HEK293 (cell line): ENCODE measurements around the gene B3GNT3.

Source experiments
- CTCF ChIA-PET: fragments of 350-600 bp; formaldehyde crosslinking; extraction: SDS; loops from one replicate; lab custom pipeline; 2021; ENCODE audit warnings: antibody characterized with exemption; lab: Yijun Ruan, JAX
- POLR2A ChIA-PET: fragments of 300-600 bp; formaldehyde crosslinking; extraction: SDS; loops from one replicate; lab custom pipeline; 2020; ENCODE audit warnings: antibody characterized with exemption, inconsistent platforms; lab: Yijun Ruan, JAX
- H3K27ac ChIP-seq: fragments of 200-500 bp; sonication (Bioruptor generic); 2 replicates; pipeline ENCODE4 v1.5.1; 2014; ENCODE audit warnings: low read depth, low read length, control low read depth, inconsistent platforms; ENCODE audit errors: extremely low read depth
- H3K36me3 ChIP-seq, 2 experiments: fragments of 200-500 bp in 1 of 2; sonication (Bioruptor generic) in 1 of 2; 1 replicate in 1 of 2; 2 replicates in 1 of 2; pipeline ENCODE4 v1.5.1; 2014 to 2017; ENCODE audit warnings: inconsistent platforms in 2 of 2, low read length in 2 of 2; ENCODE audit not compliant: control insufficient read depth in 2 of 2, insufficient read depth in 1 of 2
- H3K4me1 ChIP-seq: fragments of 200-500 bp; sonication (Bioruptor generic); 2 replicates; pipeline ENCODE4 v1.5.1; 2014; ENCODE audit warnings: mild to moderate bottlenecking, low read length, inconsistent platforms; ENCODE audit not compliant: control insufficient read depth, insufficient read depth
- H3K4me3 ChIP-seq: 2 replicates; pipeline ENCODE4 v1.5.1; 2011; ENCODE audit warnings: low read depth, mild to moderate bottlenecking, control low read depth, low read length, moderate library complexity
- H3K9me3 ChIP-seq: fragments of 200-500 bp; sonication (Bioruptor generic); 2 replicates; pipeline ENCODE4 v1.5.1; 2014; ENCODE audit warnings: low read depth, low read length, inconsistent platforms; ENCODE audit not compliant: control insufficient read depth, insufficient read depth
- GLIS1 ChIP-seq: fragments of 450-650 bp; formaldehyde crosslinking; IDR thresholded peaks from 2 replicates; pipeline ENCODE4 v1.5.1; 2016; ENCODE audit warnings: missing biosample characterization, missing genetic modification characterization
- KLF16 ChIP-seq: fragments of 450-650 bp; formaldehyde crosslinking; IDR thresholded peaks from 2 replicates; pipeline ENCODE4 v1.5.1; 2017; ENCODE audit warnings: missing biosample characterization, missing genetic modification characterization
- KLF8 ChIP-seq: fragments of 450-650 bp; formaldehyde crosslinking; IDR thresholded peaks from 2 replicates; pipeline ENCODE4 v1.5.1; 2016; ENCODE audit warnings: missing biosample characterization, missing genetic modification characterization
- KLF9 ChIP-seq: fragments of 450-650 bp; formaldehyde crosslinking; IDR thresholded peaks from 2 replicates; pipeline ENCODE4 v1.5.1; 2016; ENCODE audit warnings: missing biosample characterization, missing genetic modification characterization, low read depth
- OSR2 ChIP-seq: fragments of 450-650 bp; formaldehyde crosslinking; IDR thresholded peaks from 2 replicates; pipeline ENCODE4 v1.5.1; 2016; ENCODE audit warnings: missing biosample characterization, missing genetic modification characterization
- SETDB1 ChIP-seq: IDR thresholded peaks from one replicate; pipeline ENCODE4 v1.6.1; 2017; ENCODE audit warnings: mild to moderate bottlenecking, low read length, moderate library complexity, mixed read lengths; ENCODE audit not compliant: insufficient read length
- SP2 ChIP-seq: fragments of 450-650 bp; formaldehyde crosslinking; IDR thresholded peaks from 2 replicates; pipeline ENCODE4 v1.5.1; 2016; ENCODE audit warnings: missing biosample characterization, missing genetic modification characterization
- SP3 ChIP-seq: fragments of 450-650 bp; formaldehyde crosslinking; IDR thresholded peaks from 2 replicates; pipeline ENCODE4 v1.5.1; 2016; ENCODE audit warnings: missing biosample characterization, missing genetic modification characterization
- ZBTB21 ChIP-seq: fragments of 450-650 bp; formaldehyde crosslinking; IDR thresholded peaks from 2 replicates; pipeline ENCODE4 v1.5.1; 2017; ENCODE audit warnings: missing biosample characterization, missing genetic modification characterization
- ZIC2 ChIP-seq: fragments of 450-650 bp; formaldehyde crosslinking; IDR thresholded peaks from 2 replicates; pipeline ENCODE4 v1.5.1; 2016; ENCODE audit warnings: missing biosample characterization, missing genetic modification characterization
- ZNF114 ChIP-seq: fragments of 450-650 bp; formaldehyde crosslinking; IDR thresholded peaks from 2 replicates; pipeline ENCODE4 v1.5.0; 2017; ENCODE audit warnings: missing biosample characterization, missing genetic modification characterization
- ZNF140 ChIP-seq: fragments of 450-650 bp; formaldehyde crosslinking; IDR thresholded peaks from 2 replicates; pipeline ENCODE4 v1.5.1; 2016; ENCODE audit warnings: missing biosample characterization, missing genetic modification characterization
- ZNF175 ChIP-seq: fragments of 450-650 bp; formaldehyde crosslinking; IDR thresholded peaks from 2 replicates; pipeline ENCODE4 v1.5.1; 2016; ENCODE audit warnings: missing biosample characterization, missing genetic modification characterization
- ZNF214 ChIP-seq: fragments of 450-650 bp; formaldehyde crosslinking; IDR thresholded peaks from 2 replicates; pipeline ENCODE4 v1.5.1; 2017; ENCODE audit warnings: missing biosample characterization, mild to moderate bottlenecking, missing genetic modification characterization, borderline replicate concordance
- ZNF221 ChIP-seq: fragments of 450-650 bp; formaldehyde crosslinking; IDR thresholded peaks from 2 replicates; pipeline ENCODE4 v1.5.1; 2017; ENCODE audit warnings: missing biosample characterization, missing genetic modification characterization, borderline replicate concordance
- ZNF266 ChIP-seq: fragments of 450-650 bp; formaldehyde crosslinking; IDR thresholded peaks from 2 replicates; pipeline ENCODE4 v1.5.1; 2016; ENCODE audit warnings: missing biosample characterization, missing genetic modification characterization, low read depth
- ZNF433 ChIP-seq: fragments of 450-650 bp; formaldehyde crosslinking; IDR thresholded peaks from 2 replicates; pipeline ENCODE4 v1.5.1; 2016; ENCODE audit warnings: missing biosample characterization, missing genetic modification characterization, low read depth
- ZNF544 ChIP-seq: fragments of 450-650 bp; formaldehyde crosslinking; IDR thresholded peaks from 2 replicates; pipeline ENCODE4 v1.5.0; 2017; ENCODE audit warnings: missing biosample characterization, missing genetic modification characterization
- ZNF548 ChIP-seq: fragments of 450-650 bp; formaldehyde crosslinking; IDR thresholded peaks from 2 replicates; pipeline ENCODE4 v1.5.1; 2016; ENCODE audit warnings: missing biosample characterization, missing genetic modification characterization
- ZNF571 ChIP-seq: fragments of 450-650 bp; formaldehyde crosslinking; IDR thresholded peaks from 2 replicates; pipeline ENCODE4 v1.5.0; 2017; ENCODE audit warnings: missing biosample characterization, missing genetic modification characterization
- ZNF785 ChIP-seq: fragments of 450-650 bp; formaldehyde crosslinking; IDR thresholded peaks from 2 replicates; pipeline ENCODE4 v1.5.1; 2016; ENCODE audit warnings: missing biosample characterization, missing genetic modification characterization
- ZNF792 ChIP-seq: fragments of 450-650 bp; formaldehyde crosslinking; IDR thresholded peaks from 2 replicates; pipeline ENCODE4 v1.5.1; 2016; ENCODE audit warnings: missing biosample characterization, missing genetic modification characterization
- ZSCAN30 ChIP-seq: fragments of 450-650 bp; IDR thresholded peaks from 2 replicates; pipeline ENCODE4 v1.5.1; 2018; ENCODE audit warnings: missing biosample characterization, mild to moderate bottlenecking, missing genetic modification characterization, moderate library complexity
- TF ChIP-seq, protein P1 (sequence below): fragments of 450-650 bp; formaldehyde crosslinking; IDR thresholded peaks from 2 replicates; pipeline ENCODE4 v1.5.1; 2016; ENCODE audit warnings: missing biosample characterization, missing genetic modification characterization, borderline replicate concordance
- TF ChIP-seq, protein P2 (sequence below): fragments of 450-650 bp; formaldehyde crosslinking; IDR thresholded peaks from 2 replicates; pipeline ENCODE4 v1.5.1; 2016; ENCODE audit warnings: missing biosample characterization, missing genetic modification characterization
- TF ChIP-seq, protein P3 (sequence below): fragments of 450-650 bp; formaldehyde crosslinking; IDR thresholded peaks from 2 replicates; pipeline ENCODE4 v1.5.1; 2016; ENCODE audit warnings: missing biosample characterization, missing genetic modification characterization
- TF ChIP-seq, protein P4 (sequence below): fragments of 450-650 bp; formaldehyde crosslinking; IDR thresholded peaks from 2 replicates; pipeline ENCODE4 v1.5.1; 2016; ENCODE audit warnings: missing biosample characterization, missing genetic modification characterization

B3GNT3 gene

DNA sequence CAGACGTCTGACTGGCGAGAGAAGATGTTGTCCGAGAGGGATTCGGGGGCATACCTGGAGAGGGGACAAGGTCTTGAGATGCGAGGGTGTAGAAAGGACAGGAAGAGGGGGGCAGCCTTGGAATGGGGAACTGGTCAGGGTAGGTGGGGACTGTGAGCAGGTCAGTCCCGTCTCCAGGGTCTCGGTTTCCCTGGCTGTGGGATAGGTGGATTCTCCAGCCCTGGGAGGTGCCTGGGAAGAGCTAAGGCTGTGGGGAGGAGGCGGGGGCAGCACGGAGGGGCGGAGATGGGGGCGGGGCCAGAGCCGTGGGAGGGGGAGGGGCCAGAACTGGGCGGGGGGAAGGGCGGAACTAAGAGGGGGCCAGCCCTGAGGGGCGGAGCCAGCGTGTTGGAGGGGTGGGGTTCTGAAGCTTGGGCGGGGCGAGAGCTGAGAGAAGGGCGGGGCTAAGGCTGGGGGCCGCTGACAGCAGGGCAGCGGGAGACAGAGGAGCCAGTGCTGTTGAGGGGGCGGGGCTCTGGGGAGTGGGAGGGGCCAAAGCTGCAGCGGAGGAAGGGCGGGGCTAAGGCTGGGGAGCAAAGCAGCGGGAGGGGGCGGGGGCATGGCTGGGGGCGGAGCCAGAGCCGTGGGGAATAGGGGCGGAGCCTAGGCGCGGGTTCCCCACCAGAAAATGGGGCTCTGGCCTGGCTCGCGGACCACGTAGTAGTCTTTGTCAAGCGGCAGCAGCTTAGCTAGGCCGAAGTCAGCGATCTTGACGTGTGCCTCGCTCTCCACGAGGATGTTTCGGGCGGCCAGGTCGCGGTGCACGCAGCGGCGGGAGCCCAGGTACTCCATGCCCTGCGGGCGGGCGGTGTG is 35.9 kb downstream of the B3GNT3 start:
- POLR2A ChIA-PET = interaction anchor here (0.5 to 1.6 kb wide), 12 partner anchors 8 to 491 kb away, joined by 3 to 13 read pairs (median 4); partner anchors contain the start of genes B3GNT3, CCDC124, MAP1S and RPL18A
- no peaks in the 10 kb centered on the region for H3K36me3 ChIP-seq
- H3K4me3 ChIP-seq = peak overlapping the region; percentile 40
- no peak overlapping the region; the same call in 1 of the 2 replicates for H3K27ac ChIP-seq
- no peaks in the 10 kb centered on the region for H3K9me3 ChIP-seq
- no peaks in the 10 kb centered on the region for H3K4me1 ChIP-seq
- CTCF ChIA-PET = interaction anchor here (0.6 to 1.3 kb wide), 5 partner anchors 11 to 555 kb away, joined by 3 to 5 read pairs (median 3); partner anchors contain the start of genes GDF15 and RPL18A
- peak; percentile 46 for TF ChIP-seq SP3 (tag by site-specific recombination)
- TF ChIP-seq, protein P1, sequence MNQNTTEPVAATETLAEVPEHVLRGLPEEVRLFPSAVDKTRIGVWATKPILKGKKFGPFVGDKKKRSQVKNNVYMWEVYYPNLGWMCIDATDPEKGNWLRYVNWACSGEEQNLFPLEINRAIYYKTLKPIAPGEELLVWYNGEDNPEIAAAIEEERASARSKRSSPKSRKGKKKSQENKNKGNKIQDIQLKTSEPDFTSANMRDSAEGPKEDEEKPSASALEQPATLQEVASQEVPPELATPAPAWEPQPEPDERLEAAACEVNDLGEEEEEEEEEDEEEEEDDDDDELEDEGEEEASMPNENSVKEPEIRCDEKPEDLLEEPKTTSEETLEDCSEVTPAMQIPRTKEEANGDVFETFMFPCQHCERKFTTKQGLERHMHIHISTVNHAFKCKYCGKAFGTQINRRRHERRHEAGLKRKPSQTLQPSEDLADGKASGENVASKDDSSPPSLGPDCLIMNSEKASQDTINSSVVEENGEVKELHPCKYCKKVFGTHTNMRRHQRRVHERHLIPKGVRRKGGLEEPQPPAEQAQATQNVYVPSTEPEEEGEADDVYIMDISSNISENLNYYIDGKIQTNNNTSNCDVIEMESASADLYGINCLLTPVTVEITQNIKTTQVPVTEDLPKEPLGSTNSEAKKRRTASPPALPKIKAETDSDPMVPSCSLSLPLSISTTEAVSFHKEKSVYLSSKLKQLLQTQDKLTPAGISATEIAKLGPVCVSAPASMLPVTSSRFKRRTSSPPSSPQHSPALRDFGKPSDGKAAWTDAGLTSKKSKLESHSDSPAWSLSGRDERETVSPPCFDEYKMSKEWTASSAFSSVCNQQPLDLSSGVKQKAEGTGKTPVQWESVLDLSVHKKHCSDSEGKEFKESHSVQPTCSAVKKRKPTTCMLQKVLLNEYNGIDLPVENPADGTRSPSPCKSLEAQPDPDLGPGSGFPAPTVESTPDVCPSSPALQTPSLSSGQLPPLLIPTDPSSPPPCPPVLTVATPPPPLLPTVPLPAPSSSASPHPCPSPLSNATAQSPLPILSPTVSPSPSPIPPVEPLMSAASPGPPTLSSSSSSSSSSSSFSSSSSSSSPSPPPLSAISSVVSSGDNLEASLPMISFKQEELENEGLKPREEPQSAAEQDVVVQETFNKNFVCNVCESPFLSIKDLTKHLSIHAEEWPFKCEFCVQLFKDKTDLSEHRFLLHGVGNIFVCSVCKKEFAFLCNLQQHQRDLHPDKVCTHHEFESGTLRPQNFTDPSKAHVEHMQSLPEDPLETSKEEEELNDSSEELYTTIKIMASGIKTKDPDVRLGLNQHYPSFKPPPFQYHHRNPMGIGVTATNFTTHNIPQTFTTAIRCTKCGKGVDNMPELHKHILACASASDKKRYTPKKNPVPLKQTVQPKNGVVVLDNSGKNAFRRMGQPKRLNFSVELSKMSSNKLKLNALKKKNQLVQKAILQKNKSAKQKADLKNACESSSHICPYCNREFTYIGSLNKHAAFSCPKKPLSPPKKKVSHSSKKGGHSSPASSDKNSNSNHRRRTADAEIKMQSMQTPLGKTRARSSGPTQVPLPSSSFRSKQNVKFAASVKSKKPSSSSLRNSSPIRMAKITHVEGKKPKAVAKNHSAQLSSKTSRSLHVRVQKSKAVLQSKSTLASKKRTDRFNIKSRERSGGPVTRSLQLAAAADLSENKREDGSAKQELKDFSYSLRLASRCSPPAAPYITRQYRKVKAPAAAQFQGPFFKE = no peak
- no peak for TF ChIP-seq ZNF571 (tag by site-specific recombination)
- TF ChIP-seq ZNF266 (tag by site-specific recombination) = peak; percentile 26; the same call in 1 of the 2 replicates
- TF ChIP-seq ZSCAN30 (tag by site-specific recombination) = no peak
- TF ChIP-seq KLF8 (tag by site-specific recombination) = no peak; the same call in 1 of the 2 replicates
- no peak for TF ChIP-seq ZNF140 (tag by site-specific recombination)
- no peak for TF ChIP-seq KLF16 (tag by site-specific recombination)
- TF ChIP-seq, protein P2, sequence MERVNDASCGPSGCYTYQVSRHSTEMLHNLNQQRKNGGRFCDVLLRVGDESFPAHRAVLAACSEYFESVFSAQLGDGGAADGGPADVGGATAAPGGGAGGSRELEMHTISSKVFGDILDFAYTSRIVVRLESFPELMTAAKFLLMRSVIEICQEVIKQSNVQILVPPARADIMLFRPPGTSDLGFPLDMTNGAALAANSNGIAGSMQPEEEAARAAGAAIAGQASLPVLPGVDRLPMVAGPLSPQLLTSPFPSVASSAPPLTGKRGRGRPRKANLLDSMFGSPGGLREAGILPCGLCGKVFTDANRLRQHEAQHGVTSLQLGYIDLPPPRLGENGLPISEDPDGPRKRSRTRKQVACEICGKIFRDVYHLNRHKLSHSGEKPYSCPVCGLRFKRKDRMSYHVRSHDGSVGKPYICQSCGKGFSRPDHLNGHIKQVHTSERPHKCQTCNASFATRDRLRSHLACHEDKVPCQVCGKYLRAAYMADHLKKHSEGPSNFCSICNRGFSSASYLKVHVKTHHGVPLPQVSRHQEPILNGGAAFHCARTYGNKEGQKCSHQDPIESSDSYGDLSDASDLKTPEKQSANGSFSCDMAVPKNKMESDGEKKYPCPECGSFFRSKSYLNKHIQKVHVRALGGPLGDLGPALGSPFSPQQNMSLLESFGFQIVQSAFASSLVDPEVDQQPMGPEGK = peak; percentile 92
- no peak for TF ChIP-seq ZNF785
- TF ChIP-seq ZNF221 (tag by site-specific recombination) = no peak
- no peak for TF ChIP-seq ZNF433
- no peak for TF ChIP-seq OSR2 (tag by site-specific recombination)
- TF ChIP-seq ZNF792 = no peak
- TF ChIP-seq SETDB1 = no peak
- TF ChIP-seq KLF9 (tag by site-specific recombination) = no peak
- peak; percentile 57 for TF ChIP-seq SP2
- no peak for TF ChIP-seq ZBTB21 (tag by site-specific recombination)
- peak; percentile 30 for TF ChIP-seq GLIS1
- TF ChIP-seq, protein P3, sequence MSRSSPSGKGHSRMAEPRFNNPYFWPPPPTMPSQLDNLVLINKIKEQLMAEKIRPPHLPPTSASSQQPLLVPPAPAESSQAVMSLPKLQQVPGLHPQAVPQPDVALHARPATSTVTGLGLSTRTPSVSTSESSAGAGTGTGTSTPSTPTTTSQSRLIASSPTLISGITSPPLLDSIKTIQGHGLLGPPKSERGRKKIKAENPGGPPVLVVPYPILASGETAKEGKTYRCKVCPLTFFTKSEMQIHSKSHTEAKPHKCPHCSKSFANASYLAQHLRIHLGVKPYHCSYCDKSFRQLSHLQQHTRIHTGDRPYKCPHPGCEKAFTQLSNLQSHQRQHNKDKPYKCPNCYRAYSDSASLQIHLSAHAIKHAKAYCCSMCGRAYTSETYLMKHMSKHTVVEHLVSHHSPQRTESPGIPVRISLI = no peak
- TF ChIP-seq ZIC2 = no peak
- TF ChIP-seq, protein P4, sequence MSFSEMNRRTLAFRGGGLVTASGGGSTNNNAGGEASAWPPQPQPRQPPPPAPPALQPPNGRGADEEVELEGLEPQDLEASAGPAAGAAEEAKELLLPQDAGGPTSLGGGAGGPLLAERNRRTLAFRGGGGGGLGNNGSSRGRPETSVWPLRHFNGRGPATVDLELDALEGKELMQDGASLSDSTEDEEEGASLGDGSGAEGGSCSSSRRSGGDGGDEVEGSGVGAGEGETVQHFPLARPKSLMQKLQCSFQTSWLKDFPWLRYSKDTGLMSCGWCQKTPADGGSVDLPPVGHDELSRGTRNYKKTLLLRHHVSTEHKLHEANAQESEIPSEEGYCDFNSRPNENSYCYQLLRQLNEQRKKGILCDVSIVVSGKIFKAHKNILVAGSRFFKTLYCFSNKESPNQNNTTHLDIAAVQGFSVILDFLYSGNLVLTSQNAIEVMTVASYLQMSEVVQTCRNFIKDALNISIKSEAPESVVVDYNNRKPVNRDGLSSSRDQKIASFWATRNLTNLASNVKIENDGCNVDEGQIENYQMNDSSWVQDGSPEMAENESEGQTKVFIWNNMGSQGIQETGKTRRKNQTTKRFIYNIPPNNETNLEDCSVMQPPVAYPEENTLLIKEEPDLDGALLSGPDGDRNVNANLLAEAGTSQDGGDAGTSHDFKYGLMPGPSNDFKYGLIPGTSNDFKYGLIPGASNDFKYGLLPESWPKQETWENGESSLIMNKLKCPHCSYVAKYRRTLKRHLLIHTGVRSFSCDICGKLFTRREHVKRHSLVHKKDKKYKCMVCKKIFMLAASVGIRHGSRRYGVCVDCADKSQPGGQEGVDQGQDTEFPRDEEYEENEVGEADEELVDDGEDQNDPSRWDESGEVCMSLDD (tag by site-specific recombination) = peak; percentile 61; the same call in 1 of the 2 replicates
- no peak for TF ChIP-seq ZNF214
- no peak for TF ChIP-seq ZNF175 (tag by site-specific recombination)
- no peak for TF ChIP-seq ZNF544 (tag by site-specific recombination)
- no peak for TF ChIP-seq ZNF114 (tag by site-specific recombination)
- TF ChIP-seq ZNF548 = no peak
